Mesenchymal stem cell (in vitro differentiated cells and primary cell): ENCODE data around the gene TBC1D2. TPM values are rescaled to one million over a fixed set of nuclear protein-coding genes. Genes with fewer than 3 reads are reported as not detected.
A peak's percentile ranks its signal among the peaks of the same experiment; 100 is the strongest.

Experiments used
- DNase-seq: peaks from one replicate; pipeline ENCODE4 v3.0.0-alpha.2; 2013
- H2AFZ ChIP-seq: one replicate; pipeline ENCODE4 v1.6.1; 2013; ENCODE audit warnings: low read depth, mild to moderate bottlenecking, control low read depth, inconsistent platforms, low read length, moderate library complexity
- H2AK5ac ChIP-seq: 2 replicates; pipeline ENCODE4 v1.6.1; 2013; ENCODE audit warnings: low read length, moderate library complexity, mild to moderate bottlenecking, inconsistent platforms; ENCODE audit not compliant: severe bottlenecking
- H2BK120ac ChIP-seq: one replicate; pipeline ENCODE4 v1.6.1; 2013; ENCODE audit warnings: low read depth, mild to moderate bottlenecking, inconsistent platforms, low read length, moderate library complexity
- H2BK12ac ChIP-seq, 2 experiments: one replicate each; pipeline ENCODE4 v1.6.1; 2013; ENCODE audit warnings: inconsistent platforms in 2 of 2, low read length in 2 of 2, mild to moderate bottlenecking in 2 of 2, moderate library complexity in 2 of 2, control low read depth in 1 of 2
- H2BK15ac ChIP-seq: one replicate; pipeline ENCODE4 v1.6.1; 2013; ENCODE audit warnings: mild to moderate bottlenecking, low read depth, inconsistent platforms; ENCODE audit not compliant: poor library complexity, severe bottlenecking
- H2BK5ac ChIP-seq: 2 replicates; pipeline ENCODE4 v1.6.1; 2013; ENCODE audit warnings: low read depth, mild to moderate bottlenecking, low read length, control low read depth, inconsistent platforms; ENCODE audit not compliant: poor library complexity, severe bottlenecking
- H3K14ac ChIP-seq, 2 experiments: one replicate each; pipeline ENCODE4 v1.6.1; 2013; ENCODE audit warnings: inconsistent platforms in 2 of 2, low read length in 2 of 2, control low read depth in 1 of 2, mild to moderate bottlenecking in 1 of 2, moderate library complexity in 1 of 2
- H3K18ac ChIP-seq, 2 experiments: one replicate each; pipeline ENCODE4 v1.6.1; 2013; ENCODE audit warnings: inconsistent platforms in 2 of 2, low read length in 2 of 2, control low read depth in 1 of 2, low read depth in 1 of 2, mild to moderate bottlenecking in 1 of 2
- H3K23ac ChIP-seq, 2 experiments: one replicate each; pipeline ENCODE4 v1.6.1; 2013; ENCODE audit warnings: inconsistent platforms in 2 of 2, low read length in 2 of 2, mild to moderate bottlenecking in 2 of 2, moderate library complexity in 2 of 2, control low read depth in 1 of 2
- H3K27ac ChIP-seq: 2 replicates; pipeline ENCODE4 v1.5.1; 2013; ENCODE audit warnings: mild to moderate bottlenecking, moderate library complexity, low read length, control low read depth, inconsistent platforms; ENCODE audit not compliant: poor library complexity, severe bottlenecking
- H3K27me3 ChIP-seq, 2 experiments: 2 replicates each; pipeline versions ENCODE4 v1.6.1 to v1.7.0; 2013; ENCODE audit warnings: low read length in 2 of 2, mild to moderate bottlenecking in 2 of 2, moderate library complexity in 2 of 2, control low read depth in 1 of 2, inconsistent platforms in 1 of 2; ENCODE audit not compliant: control insufficient read depth in 1 of 2, insufficient read depth in 1 of 2
- H3K36me3 ChIP-seq, 2 experiments: 2 replicates each; pipeline versions ENCODE4 v1.6.1 to v1.7.0; 2013; ENCODE audit warnings: low read length in 2 of 2, control low read depth in 1 of 2, inconsistent platforms in 1 of 2, low read depth in 1 of 2, mild to moderate bottlenecking in 1 of 2; ENCODE audit not compliant: insufficient read depth in 2 of 2, control insufficient read depth in 1 of 2
- H3K4ac ChIP-seq, 2 experiments: one replicate each; pipeline ENCODE4 v1.6.1; 2013; ENCODE audit warnings: inconsistent platforms in 2 of 2, low read length in 2 of 2, mild to moderate bottlenecking in 2 of 2, moderate library complexity in 2 of 2, control low read depth in 1 of 2, low read depth in 1 of 2
- H3K4me1 ChIP-seq: 2 replicates; pipeline ENCODE4 v1.6.1; 2013; ENCODE audit warnings: low read depth, low read length, control low read depth; ENCODE audit not compliant: control insufficient read depth, insufficient read depth
- H3K4me2 ChIP-seq: 2 replicates; pipeline ENCODE4 v1.6.1; 2013; ENCODE audit warnings: low read length, mild to moderate bottlenecking, inconsistent platforms; ENCODE audit not compliant: poor library complexity, severe bottlenecking
- H3K4me3 ChIP-seq, 2 experiments: 2 replicates each; pipeline versions ENCODE4 v1.5.1 to v1.7.0; 2013; ENCODE audit warnings: low read length in 2 of 2, mild to moderate bottlenecking in 2 of 2, control low read depth in 1 of 2, low read depth in 1 of 2; ENCODE audit not compliant: insufficient read depth in 1 of 2
- H3K79me1 ChIP-seq: replicated peaks from 2 replicates; pipeline ENCODE4 v1.6.1; 2013; ENCODE audit warnings: mild to moderate bottlenecking, control low read depth, low read length, inconsistent platforms; ENCODE audit not compliant: poor library complexity, severe bottlenecking
- H3K9ac ChIP-seq: 2 replicates; pipeline ENCODE4 v1.7.0; 2013; ENCODE audit warnings: mild to moderate bottlenecking, low read length, moderate library complexity
- H3K9me3 ChIP-seq: 2 replicates; pipeline ENCODE4 v1.7.0; 2013; ENCODE audit warnings: mild to moderate bottlenecking, low read length; ENCODE audit not compliant: control insufficient read depth
- H4K8ac ChIP-seq: one replicate; pipeline ENCODE4 v1.6.1; 2013; ENCODE audit warnings: inconsistent platforms, mild to moderate bottlenecking, low read length, moderate library complexity
- H4K91ac ChIP-seq: one replicate; pipeline ENCODE4 v1.6.1; 2013; ENCODE audit warnings: mild to moderate bottlenecking, low read length, inconsistent platforms
- WGBS: methylation state at CpG from one replicate; pipeline ENCODE4 v1.1.7; 2013; ENCODE audit warnings: mixed read lengths; 5-methylcytosine and 5-hydroxymethylcytosine counted together
- polyA plus RNA-seq, 2 experiments: library from polyadenylated mRNA; stranded (reverse); fragments of 200-250 nt; gene quantifications; one replicate each; pipeline ENCODE4 v1.2.3, GENCODE V29; 2013

The TBC1D2 gene
- 28.4 TPM for polyA plus RNA-seq (2013, experiment 1 of 2)
- polyA plus RNA-seq (2013, experiment 2 of 2), result 27.5 TPM

DNA sequence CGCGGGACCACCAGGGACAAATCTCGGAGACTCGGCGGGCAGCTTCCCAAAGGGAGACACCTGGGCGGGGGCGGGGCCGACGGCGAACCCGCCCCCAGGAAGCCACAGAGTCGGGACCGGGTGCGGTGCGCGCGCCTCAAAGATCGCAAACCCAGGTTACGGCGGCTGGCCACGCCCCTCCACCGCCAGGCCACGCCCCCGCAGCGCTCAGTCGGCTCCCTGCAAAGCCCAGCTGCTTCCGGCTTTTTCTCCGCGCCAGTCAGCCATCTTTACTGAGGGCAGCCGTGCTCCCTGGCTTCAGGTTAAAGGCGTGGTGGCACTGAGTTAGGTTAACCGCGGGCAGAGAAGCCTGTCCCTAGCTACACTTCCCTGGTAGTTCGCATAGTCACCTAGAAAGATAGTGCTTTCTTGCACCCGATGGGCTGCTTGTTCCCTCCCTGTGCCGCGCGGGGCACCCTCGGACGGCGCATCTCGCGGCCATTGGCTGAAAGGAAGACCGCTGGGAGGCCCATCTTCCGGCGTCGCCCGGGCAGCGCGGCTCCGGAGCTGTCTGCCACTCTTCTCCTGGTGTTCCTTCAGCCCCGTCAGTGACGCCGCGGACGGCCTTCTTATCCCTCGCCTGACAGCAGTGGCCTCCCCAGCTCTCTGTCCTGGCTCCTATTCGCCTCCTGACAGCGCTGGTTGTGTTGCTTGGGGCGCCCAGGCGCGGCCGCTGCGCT is at the start of gene TBC1D2:
TBC1D2 (minus strand) TSS at position 72 of the 719 bp plus-strand sequence. CDS start 108 bp downstream, outside the sequence.
- Histone ChIP-seq H3K14ac (peak within 1 kb of the TSS in 1 of 2 experiments; percentile 82), H2AK5ac (peak within 1 kb of the TSS; percentile 39), H2BK12ac (peak within 1 kb of the TSS; percentile 20 to 70), H2BK5ac (peak within 1 kb of the TSS; percentile 49), H3K23ac (no peak within 1 kb of the TSS), H2BK15ac (peak within 1 kb of the TSS; percentile 83), H3K9me3 (no peaks in the 10 kb centered on the region), H3K4me1 (peaks cover 28% of the 10 kb centered on the region), H3K27ac (peak within 1 kb of the TSS; percentile 94), H3K9ac (peak within 1 kb of the TSS; percentile 98), H4K8ac (peak within 1 kb of the TSS; percentile 79), H3K4ac (peak within 1 kb of the TSS; percentile 82 to 95), H3K4me2 (peak within 1 kb of the TSS; percentile 85), H3K18ac (peak within 1 kb of the TSS; percentile 83 to 93), H3K36me3 (peaks cover 3 to 10% of the 10 kb centered on the region in 2 experiments), H3K4me3 (peak within 1 kb of the TSS; percentile 81 to 83), H3K27me3 (no peaks in the 10 kb centered on the region), H3K79me1 (peaks cover 11% of the 10 kb centered on the region), H2AFZ (peak within 1 kb of the TSS; percentile 83), H2BK120ac (peak within 1 kb of the TSS; percentile 62), H4K91ac (peak within 1 kb of the TSS; percentile 91)
- WGBS, result under 1% methylated on average over 58 of the region's 64 CpGs
- DNase-seq, result peak; percentile 94

DNA sequence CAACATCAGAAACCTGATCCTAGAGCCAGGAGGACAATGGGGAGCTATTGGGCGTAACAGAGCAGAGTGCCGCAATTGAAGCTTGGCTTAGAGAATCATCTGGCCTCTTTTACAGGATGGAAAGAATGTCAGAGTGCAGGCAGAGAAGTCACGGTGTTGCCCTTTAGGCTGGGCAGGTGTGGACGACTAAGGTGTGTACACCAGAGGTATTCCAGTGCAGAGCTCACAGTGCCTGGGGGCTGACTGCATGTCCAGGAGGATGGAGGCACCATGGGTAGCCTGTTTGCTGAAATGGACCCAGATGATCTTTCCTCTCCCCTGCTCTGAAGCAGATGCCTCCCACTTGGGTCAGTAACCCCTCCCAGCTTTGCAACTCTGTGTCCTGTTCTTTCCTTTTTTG is 48.9 kb upstream of the TBC1D2 start:
- Histone ChIP-seq H2BK12ac (no peak overlapping the region), H3K18ac (no peak overlapping the region), H2BK15ac (no peak overlapping the region), H3K9me3 (no peaks in the 10 kb centered on the region), H4K91ac (no peak overlapping the region), H2BK120ac (no peak overlapping the region), H3K14ac (no peak overlapping the region), H3K36me3 (no peaks in the 10 kb centered on the region), H3K4me2 (no peak overlapping the region), H3K27ac (no peak overlapping the region), H4K8ac (no peak overlapping the region), H3K79me1 (no peaks in the 10 kb centered on the region), H3K27me3 (peaks cover 0 to 23% of the 10 kb centered on the region in 2 experiments), H2AFZ (no peak overlapping the region), H2BK5ac (no peak overlapping the region), H3K9ac (no peak overlapping the region), H3K4me1 (no peaks in the 10 kb centered on the region), H3K4me3 (no peak overlapping the region), H3K4ac (no peak overlapping the region), H3K23ac (no peak overlapping the region), H2AK5ac (no peak overlapping the region)
- 84% methylated on average over 4 of the region's 4 CpGs for WGBS
- DNase-seq, result no peak

GRCh38 chr9:98303633-98304125 is 48.2 kb upstream of the TBC1D2 start:
- H3K9me3 ChIP-seq, result no peaks in the 10 kb centered on the region
- H3K14ac ChIP-seq, result peak overlapping the region in 1 of 2 experiments; percentile 36
- no peak overlapping the region for H2BK12ac ChIP-seq
- H3K4ac ChIP-seq, result no peak overlapping the region
- H3K27me3 ChIP-seq, result peaks cover 0 to 27% of the 10 kb centered on the region in 2 experiments
- DNase-seq, result peak; percentile 6
- 85% methylated on average over 8 of the region's 8 CpGs for WGBS
- H4K91ac ChIP-seq, result no peak overlapping the region
- H3K9ac ChIP-seq, result no peak overlapping the region
- no peak overlapping the region for H3K4me2 ChIP-seq
- H3K4me3 ChIP-seq, result no peak overlapping the region
- H3K4me1 ChIP-seq, result no peaks in the 10 kb centered on the region
- no peak overlapping the region for H4K8ac ChIP-seq
- no peaks in the 10 kb centered on the region for H3K36me3 ChIP-seq
- H2AK5ac ChIP-seq, result no peak overlapping the region
- H2BK5ac ChIP-seq, result no peak overlapping the region
- H2AFZ ChIP-seq, result no peak overlapping the region
- H2BK15ac ChIP-seq, result no peak overlapping the region
- no peak overlapping the region for H3K18ac ChIP-seq
- no peak overlapping the region for H3K27ac ChIP-seq
- no peak overlapping the region for H3K23ac ChIP-seq
- H3K79me1 ChIP-seq, result no peaks in the 10 kb centered on the region
- H2BK120ac ChIP-seq, result no peak overlapping the region

GRCh38 chr9:98302938-98303632 is 47.6 kb upstream of the TBC1D2 start:
- no peak overlapping the region for H2BK15ac ChIP-seq
- H2BK5ac ChIP-seq, result no peak overlapping the region
- no peaks in the 10 kb centered on the region for H3K36me3 ChIP-seq
- no peak overlapping the region for H4K8ac ChIP-seq
- DNase-seq, result no peak
- H3K4me3 ChIP-seq, result no peak overlapping the region
- H3K9ac ChIP-seq, result no peak overlapping the region
- H4K91ac ChIP-seq, result no peak overlapping the region
- no peak overlapping the region for H3K4ac ChIP-seq
- no peak overlapping the region for H2AFZ ChIP-seq
- no peaks in the 10 kb centered on the region for H3K9me3 ChIP-seq
- H3K14ac ChIP-seq, result peak overlapping the region in 1 of 2 experiments; percentile 36
- H3K23ac ChIP-seq, result no peak overlapping the region
- no peaks in the 10 kb centered on the region for H3K79me1 ChIP-seq
- no peak overlapping the region for H3K27ac ChIP-seq
- no peak overlapping the region for H2BK120ac ChIP-seq
- no peak overlapping the region for H2BK12ac ChIP-seq
- 84% methylated on average over 13 of the region's 13 CpGs for WGBS
- H3K27me3 ChIP-seq, result peaks cover 0 to 24% of the 10 kb centered on the region in 2 experiments
- no peaks in the 10 kb centered on the region for H3K4me1 ChIP-seq
- no peak overlapping the region for H2AK5ac ChIP-seq
- H3K18ac ChIP-seq, result no peak overlapping the region
- H3K4me2 ChIP-seq, result no peak overlapping the region
